Mucosa of rectum (tissue), 2 donors: ENCODE data around the gene TSNAXIP1.

Source experiments
- H3K27ac ChIP-seq, 2 donors: one replicate each; pipeline ENCODE4 v1.7.0; 2013; ENCODE audit warnings: inconsistent platforms in 2 of 2, low read depth in 2 of 2, low read length in 2 of 2
- H3K27me3 ChIP-seq, 2 donors: one replicate each; pipeline ENCODE4 v1.7.0; 2013; ENCODE audit warnings: low read length in 2 of 2; ENCODE audit not compliant: control insufficient read depth in 2 of 2, insufficient read depth in 2 of 2
- H3K36me3 ChIP-seq, 2 donors: one replicate each; pipeline ENCODE4 v1.7.0; 2013; ENCODE audit warnings: low read length in 2 of 2; ENCODE audit not compliant: control insufficient read depth in 2 of 2, insufficient read depth in 2 of 2
- H3K4me1 ChIP-seq, 2 donors: one replicate each; pipeline ENCODE4 v1.7.0; 2013; ENCODE audit warnings: low read length in 2 of 2, mild to moderate bottlenecking in 1 of 2; ENCODE audit not compliant: control insufficient read depth in 2 of 2, insufficient read depth in 2 of 2
- H3K4me3 ChIP-seq, 2 donors: one replicate each; pipeline ENCODE4 v1.7.0; 2013; ENCODE audit warnings: low read length in 2 of 2
- H3K9ac ChIP-seq, 2 donors: one replicate each; pipeline ENCODE4 v1.7.0; 2013; ENCODE audit warnings: low read length in 2 of 2, low read depth in 1 of 2, mild to moderate bottlenecking in 1 of 2
- H3K9me3 ChIP-seq, 2 donors: one replicate each; pipeline ENCODE4 v1.7.0; 2013; ENCODE audit warnings: low read length in 2 of 2; ENCODE audit not compliant: control insufficient read depth in 2 of 2
- donor health status: healthy.
- donor health status: Normal muscosa, but diverticular disease.

The TSNAXIP1 gene

GRCh38 chr16:67844497-67844896 is 37.8 kb downstream of the TSNAXIP1 start:
- peak overlapping the region in 1 of 2 donors; percentile 31 for H3K9ac ChIP-seq
- H3K27me3 ChIP-seq: no peaks in the 10 kb centered on the region
- H3K4me1 ChIP-seq: peaks cover 44 to 46% of the 10 kb centered on the region in 2 donors
- H3K27ac ChIP-seq: no peak overlapping the region
- no peaks in the 10 kb centered on the region for H3K36me3 ChIP-seq
- peak overlapping the region in 1 of 2 donors; percentile 43 for H3K4me3 ChIP-seq
- H3K9me3 ChIP-seq: no peaks in the 10 kb centered on the region

- peaks cover 44 to 46% of the 10 kb centered on the region in 2 donors for H3K4me1 ChIP-seq
- H3K36me3 ChIP-seq: no peaks in the 10 kb centered on the region
- H3K27ac ChIP-seq: peak overlapping the region; percentile 92 to 93
- H3K4me3 ChIP-seq: peak overlapping the region; percentile 79 to 83
- peak overlapping the region; percentile 79 for H3K9ac ChIP-seq
- no peaks in the 10 kb centered on the region for H3K9me3 ChIP-seq
- H3K27me3 ChIP-seq: no peaks in the 10 kb centered on the region
Measured at GRCh38 chr16:67845291-67846062, 38.8 kb downstream of the TSNAXIP1 start.

- H3K9ac ChIP-seq: peak overlapping the region; percentile 79
Measured at GRCh38 chr16:67846063-67846319, 39.3 kb downstream of the TSNAXIP1 start.

GRCh38 chr16:67846320-67847063 is 39.8 kb downstream of the TSNAXIP1 start, which contains the start of gene NUTF2:
TSS of gene NUTF2 (plus strand) at chr16:67846933. CDS start at chr16:67865131, 18,198 bp downstream.
- no peaks in the 10 kb centered on the region for H3K9me3 ChIP-seq
- no peaks in the 10 kb centered on the region for H3K27me3 ChIP-seq
- peaks cover 43 to 44% of the 10 kb centered on the region in 2 donors for H3K4me1 ChIP-seq
- H3K27ac ChIP-seq: peak within 1 kb of the TSS; percentile 92 to 93
- no peaks in the 10 kb centered on the region for H3K36me3 ChIP-seq
- peak within 1 kb of the TSS; percentile 79 to 83 for H3K4me3 ChIP-seq
- peak within 1 kb of the TSS; percentile 79 for H3K9ac ChIP-seq

More at GRCh38 chr16:67846063-67846319, 39.3 kb downstream of the TSNAXIP1 start:
- Histone ChIP-seq H3K27ac (peak overlapping the region; percentile 92 to 93), H3K4me1 (peaks cover 44 to 46% of the 10 kb centered on the region in 2 donors), H3K36me3 (no peaks in the 10 kb centered on the region), H3K27me3 (no peaks in the 10 kb centered on the region), H3K4me3 (peak overlapping the region; percentile 79 to 83), H3K9me3 (no peaks in the 10 kb centered on the region)

- H3K36me3 ChIP-seq: no peaks in the 10 kb centered on the region
- peaks cover 41 to 42% of the 10 kb centered on the region in 2 donors for H3K4me1 ChIP-seq
- H3K4me3 ChIP-seq: peak within 1 kb of the TSS; percentile 79 to 83
- peak within 1 kb of the TSS; percentile 92 to 93 for H3K27ac ChIP-seq
- H3K27me3 ChIP-seq: no peaks in the 10 kb centered on the region
- peak within 1 kb of the TSS; percentile 79 for H3K9ac ChIP-seq
- no peaks in the 10 kb centered on the region for H3K9me3 ChIP-seq
Measured at GRCh38 chr16:67847064-67847861, 40.6 kb downstream of the TSNAXIP1 start, which contains the start of gene CENPT. TSS of gene CENPT (minus strand) at chr16:67847693. CDS start at chr16:67833859, 13,834 bp downstream.

GRCh38 chr16:67848118-67848517 is 41.4 kb downstream of the TSNAXIP1 start:
- no peaks in the 10 kb centered on the region for H3K36me3 ChIP-seq
- H3K9me3 ChIP-seq: no peaks in the 10 kb centered on the region
- H3K27ac ChIP-seq: peak overlapping the region; percentile 92 to 93
- peak overlapping the region; percentile 75 to 79 for H3K9ac ChIP-seq
- peaks cover 37 to 39% of the 10 kb centered on the region in 2 donors for H3K4me1 ChIP-seq
- peak overlapping the region; percentile 79 to 83 for H3K4me3 ChIP-seq
- H3K27me3 ChIP-seq: no peaks in the 10 kb centered on the region

GRCh38 chr16:67853670-67854069 is 47.0 kb downstream of the TSNAXIP1 start:
- Histone ChIP-seq H3K9ac (no peak overlapping the region), H3K9me3 (no peaks in the 10 kb centered on the region), H3K36me3 (no peaks in the 10 kb centered on the region), H3K4me3 (no peak overlapping the region), H3K27me3 (no peaks in the 10 kb centered on the region), H3K4me1 (peaks cover 18 to 19% of the 10 kb centered on the region in 2 donors), H3K27ac (no peak overlapping the region)

- Histone ChIP-seq H3K4me3 (no peak overlapping the region), H3K27ac (no peak overlapping the region), H3K27me3 (no peaks in the 10 kb centered on the region), H3K36me3 (peaks cover 0 to 6% of the 10 kb centered on the region in 2 donors), H3K9ac (no peak overlapping the region), H3K9me3 (no peaks in the 10 kb centered on the region), H3K4me1 (peaks cover 19 to 23% of the 10 kb centered on the region in 2 donors)
Measured at GRCh38 chr16:67855789-67856188, 49.1 kb downstream of the TSNAXIP1 start.

- peaks cover 0 to 6% of the 10 kb centered on the region in 2 donors for H3K36me3 ChIP-seq
- no peaks in the 10 kb centered on the region for H3K9me3 ChIP-seq
- H3K4me1 ChIP-seq: peaks cover 21 to 31% of the 10 kb centered on the region in 2 donors
- H3K27ac ChIP-seq: peak overlapping the region; percentile 38 to 76
- no peak overlapping the region for H3K4me3 ChIP-seq
- H3K9ac ChIP-seq: no peak overlapping the region
- H3K27me3 ChIP-seq: no peaks in the 10 kb centered on the region
Measured at GRCh38 chr16:67856927-67857546, 50.3 kb downstream of the TSNAXIP1 start.
